Liver (tissue), 3 donors: Measurements from ENCODE around the gene FRYL.
"Not testable (repeated sequence)": the region's sequence is repeated elsewhere in the genome, so short reads cannot be mapped to it uniquely, and the experiment has no call there.

ENCODE experiments used
- CTCF ChIP-seq: fragments of 150-350 bp; IDR thresholded peaks from 2 replicates; pipeline ENCODE4 v1.5.1; 2017; ENCODE audit warnings: improper control_type of control experiment, low read depth, low read length; ENCODE audit not compliant: missing input control
- EGR1 ChIP-seq, 2 donors: IDR thresholded peaks; 2 replicates each; pipeline ENCODE4 v1.6.1; 2016 to 2018; ENCODE audit warnings: antibody characterized with exemption in 2 of 2, low read depth in 2 of 2
- FOXA2 ChIP-seq: IDR thresholded peaks from 2 replicates; pipeline ENCODE4 v1.6.1; 2016; ENCODE audit warnings: antibody characterized with exemption
- MAX ChIP-seq: IDR thresholded peaks from 2 replicates; pipeline ENCODE4 v1.6.1; 2016; ENCODE audit warnings: antibody characterized with exemption
- SP1 ChIP-seq: IDR thresholded peaks from 2 replicates; pipeline ENCODE4 v1.6.1; 2018; ENCODE audit warnings: antibody characterized with exemption, mild to moderate bottlenecking
- TAF1 ChIP-seq: conservative IDR thresholded peaks from 2 replicates; pipeline ENCODE4 v1.6.1; 2016; ENCODE audit warnings: antibody characterized with exemption, mild to moderate bottlenecking
- donor health status: healthy.
- donor health status: healthy.

- TF ChIP-seq FOXA2; TAF1; CTCF; SP1; EGR1 (IDR thresholded peaks at IDR 0.05; ENCODE audit: low read depth in 2 of 2); MAX: not testable (repeated sequence)
Observed at GRCh38 chr4:48758703-48759102, 21.4 kb downstream of the FRYL start.
